GM21367 (cell line): ENCODE data around the gene ERCC5.

Source experiments
- ATAC-seq: cut with Tn5 transposase; IDR thresholded peaks from one replicate; pipeline ENCODE4 v1.9.1; 2021; ENCODE audit not compliant: unreplicated experiment

The ERCC5 gene

GRCh38 chr13:102881819-102882686 is 36.2 kb downstream of the ERCC5 start:
- ATAC-seq = no peak

DNA sequence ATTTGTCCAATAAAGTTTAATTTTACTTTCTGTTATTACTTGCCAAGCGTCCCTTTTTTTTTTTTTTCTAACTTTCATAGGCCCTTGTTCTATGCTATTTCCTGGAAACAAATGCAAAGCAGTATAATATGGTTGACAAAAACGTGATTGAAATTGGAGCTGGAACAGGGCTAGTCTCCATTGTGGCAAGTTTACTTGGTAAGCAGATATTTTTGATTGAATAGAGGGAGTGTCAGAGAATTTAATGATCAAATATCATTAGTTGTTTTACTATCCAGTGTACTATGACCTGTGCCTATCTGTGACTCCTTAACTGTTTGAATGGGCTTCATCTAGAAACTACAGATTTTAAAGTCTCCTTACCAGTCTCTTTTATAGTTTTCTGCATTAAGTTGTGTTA is 46.7 kb downstream of the ERCC5 start:
- ATAC-seq = no peak

DNA sequence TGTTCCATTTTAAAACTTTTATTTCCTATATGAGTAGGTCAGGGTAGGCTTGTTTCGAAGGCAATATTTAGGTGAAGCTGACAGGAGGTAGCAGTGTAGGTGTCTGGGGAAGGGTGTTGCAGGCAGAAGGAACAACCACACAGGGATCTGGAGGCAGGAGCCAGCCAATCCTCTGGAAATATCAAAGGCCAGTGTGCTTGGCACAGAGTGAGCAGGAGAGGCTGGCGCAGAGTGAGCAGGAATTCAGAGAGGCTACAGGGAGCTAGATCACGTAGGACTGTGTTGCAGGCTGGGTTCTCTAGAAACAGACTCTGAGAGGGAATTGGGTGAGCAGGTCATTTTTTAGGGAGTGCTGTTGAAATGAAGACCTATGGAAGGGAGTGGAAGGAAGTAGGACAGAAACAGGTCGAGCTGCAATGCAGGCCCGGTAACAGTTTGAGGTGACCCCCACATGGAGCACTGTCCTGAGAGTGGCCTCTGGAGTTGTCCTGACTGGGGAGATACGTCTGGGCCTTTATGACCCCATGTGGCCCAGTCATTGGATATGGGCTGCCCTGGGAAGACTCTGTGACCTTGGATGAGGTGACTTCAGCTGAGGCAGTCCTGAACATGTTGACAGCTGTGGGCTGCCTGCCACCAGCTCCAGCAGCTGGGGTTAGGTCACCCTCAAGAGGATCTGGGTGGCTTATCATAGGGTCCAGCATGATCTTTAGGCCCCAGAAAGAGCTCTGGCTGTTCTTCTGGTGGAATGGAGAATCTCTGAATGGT is 51.7 kb downstream of the ERCC5 start:
- no peak for ATAC-seq

- ATAC-seq = no peak
Observed at GRCh38 chr13:102900193-102900608, 54.4 kb downstream of the ERCC5 start.

GRCh38 chr13:102901056-102901455 is 55.2 kb downstream of the ERCC5 start:
- no peak for ATAC-seq

DNA sequence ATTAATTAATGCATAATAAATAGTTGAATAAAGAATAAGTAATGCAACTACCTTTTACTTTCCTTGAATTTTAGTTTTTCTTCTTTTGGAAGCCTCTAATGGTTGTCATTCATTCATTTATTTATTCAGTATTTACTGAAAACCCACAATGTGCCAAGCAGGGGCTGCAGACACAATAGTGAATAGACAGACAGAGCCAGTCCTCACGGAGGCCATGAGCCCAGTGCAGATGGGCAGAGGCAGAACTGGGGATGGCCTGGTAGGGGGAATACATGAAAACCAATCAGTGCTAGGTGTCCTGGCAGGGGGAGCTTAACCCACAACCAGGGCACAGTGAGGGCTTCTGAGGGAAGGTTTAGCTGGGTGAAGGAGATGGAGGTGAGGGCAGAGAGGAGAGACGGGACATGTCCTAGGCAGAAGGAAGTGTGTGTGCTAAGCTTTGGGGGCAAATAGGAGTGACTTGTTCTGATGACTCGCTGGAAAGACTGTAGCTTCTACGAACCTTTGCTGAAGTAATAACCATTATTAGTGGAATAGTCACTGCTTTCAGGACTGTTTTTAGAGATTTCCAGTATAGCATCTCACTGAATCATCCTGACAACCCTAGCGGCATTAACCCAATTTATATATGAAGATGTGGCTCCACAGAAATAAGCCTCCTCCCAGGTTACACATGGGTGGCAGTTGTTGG is 55.9 kb downstream of the ERCC5 start:
- ATAC-seq = no peak

GRCh38 chr13:102902789-102903347 is 57.0 kb downstream of the ERCC5 start:
- ATAC-seq = no peak

DNA sequence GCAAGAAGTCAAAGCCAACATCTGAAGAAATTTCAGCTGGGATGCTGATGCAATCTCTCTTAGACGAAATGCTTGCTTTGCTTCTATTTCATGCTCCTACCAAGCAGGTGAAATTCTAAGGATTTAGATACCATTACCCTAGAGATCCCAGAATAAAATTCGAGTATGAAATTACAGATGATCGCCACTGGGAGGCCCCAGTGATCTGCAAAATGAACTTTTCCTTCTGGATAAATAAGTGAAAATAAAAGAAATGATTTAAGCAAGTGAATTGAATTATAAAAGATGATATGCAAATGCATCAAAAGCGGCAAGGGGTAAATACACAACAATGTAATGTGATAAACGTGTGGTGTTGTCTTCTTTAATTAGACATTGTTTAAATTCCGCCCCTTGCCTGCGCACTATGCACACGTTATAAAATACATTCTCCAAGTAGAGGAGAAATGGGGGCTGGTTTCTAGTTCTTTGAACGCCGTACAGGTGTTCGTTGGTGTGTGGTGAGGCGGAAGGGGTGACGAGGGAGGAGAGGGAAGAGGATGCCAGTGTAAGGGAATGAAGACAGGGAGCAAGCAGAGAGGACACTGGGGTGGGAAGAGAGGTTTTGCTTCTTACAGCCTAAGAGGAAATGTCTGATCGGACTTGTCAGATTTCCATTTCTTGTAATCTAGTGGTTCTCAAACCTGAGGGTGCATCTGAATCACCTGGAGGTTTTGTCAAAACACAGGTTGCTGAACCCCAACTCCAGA is 58.0 kb downstream of the ERCC5 start:
- no peak for ATAC-seq

- no peak for ATAC-seq
Observed at GRCh38 chr13:102904408-102904862, 58.6 kb downstream of the ERCC5 start.

DNA sequence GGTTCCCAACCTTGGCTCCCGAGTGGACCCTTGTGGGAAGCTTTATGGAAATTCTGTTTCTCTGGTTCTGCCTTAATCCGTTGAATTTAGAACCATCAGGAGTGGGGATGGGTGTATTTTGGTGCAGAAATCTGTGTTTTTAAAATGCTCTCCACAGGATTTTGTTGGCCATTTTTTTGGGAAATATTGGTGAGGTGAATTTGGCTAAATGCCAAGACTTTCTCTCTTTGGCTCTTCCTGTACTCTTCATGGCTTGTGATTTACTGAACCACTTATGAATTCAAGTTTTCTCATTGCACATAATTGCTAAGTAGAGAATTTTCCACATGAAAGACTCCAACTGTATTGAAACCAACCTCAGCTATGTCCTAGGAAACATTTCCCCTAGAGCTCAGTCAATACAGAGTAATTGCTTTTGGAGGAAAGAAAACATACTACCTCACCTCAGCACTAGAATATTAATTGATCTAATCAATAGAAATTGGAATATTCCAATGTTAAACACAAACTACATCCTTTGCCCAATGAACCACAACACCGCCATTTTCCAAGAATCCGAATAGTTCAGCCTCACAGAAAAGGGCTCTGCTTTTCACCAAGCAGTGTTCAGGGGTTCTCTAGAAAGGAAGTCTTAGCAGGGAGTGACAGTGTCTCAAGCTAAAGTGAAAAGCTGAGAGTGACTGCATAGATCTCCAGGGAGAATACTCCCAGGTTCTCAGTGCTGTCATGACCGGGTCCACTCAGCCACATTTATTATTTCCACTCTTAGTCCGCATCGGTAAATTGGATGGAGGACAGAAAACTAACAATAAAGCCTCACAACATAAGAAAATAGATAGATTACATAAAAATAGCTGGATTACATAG is 60.3 kb downstream of the ERCC5 start:
- no peak for ATAC-seq

DNA sequence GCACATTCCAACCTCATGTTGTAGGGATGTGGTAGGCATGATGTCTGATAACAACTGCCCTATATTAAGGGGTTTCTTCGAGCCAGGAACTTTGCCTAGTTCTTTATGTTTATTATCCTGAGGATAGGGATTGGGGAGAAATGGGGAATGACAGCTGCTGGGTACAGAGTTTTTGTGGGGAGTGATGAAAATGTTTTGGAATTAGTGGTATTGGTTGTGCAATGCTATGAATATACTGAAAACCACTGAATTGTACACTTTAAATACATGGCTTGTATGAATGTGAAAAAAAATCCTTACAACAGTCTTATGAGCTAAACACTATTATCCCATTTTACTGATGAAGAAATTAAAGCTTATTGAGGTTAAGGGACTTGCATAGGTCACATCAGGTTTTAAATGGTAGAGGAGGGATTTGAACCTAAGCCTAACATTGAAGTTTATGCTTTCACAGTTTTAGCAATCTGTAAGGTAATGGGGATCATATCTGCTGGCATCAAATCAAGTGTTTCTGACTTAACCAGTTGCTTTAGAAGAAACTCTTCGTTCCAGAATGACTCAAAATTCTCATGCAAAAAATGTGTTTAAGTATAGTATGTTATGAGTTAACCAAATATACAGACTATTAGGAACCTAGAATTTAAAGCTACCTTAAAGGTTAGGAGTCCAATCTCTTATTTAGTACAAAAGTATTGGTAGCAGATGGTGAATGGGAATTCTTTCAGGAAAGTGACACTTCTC is 61.4 kb downstream of the ERCC5 start:
- ATAC-seq = no peak

- no peak for ATAC-seq
Observed at GRCh38 chr13:102907886-102908515, 62.2 kb downstream of the ERCC5 start.

DNA sequence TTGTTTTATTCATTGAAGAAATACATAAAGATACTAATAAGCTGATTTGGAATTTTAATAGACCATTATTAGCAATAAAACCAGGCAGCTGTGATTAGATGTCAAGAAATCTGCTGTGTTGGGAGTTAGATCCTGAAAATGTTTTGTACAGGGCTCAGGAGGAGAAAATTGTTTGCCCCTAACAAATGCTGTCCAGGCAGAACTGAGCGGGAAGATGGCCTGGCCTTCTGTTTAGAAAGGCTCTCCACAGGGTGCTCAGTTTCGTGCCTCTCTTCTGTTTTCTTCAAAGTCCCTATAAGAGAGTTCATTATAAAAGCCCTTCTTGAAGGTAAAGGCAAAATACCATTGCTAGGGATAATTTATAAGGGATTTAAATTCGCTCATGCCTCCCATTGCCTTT is 64.1 kb downstream of the ERCC5 start:
- no peak for ATAC-seq

GRCh38 chr13:102911336-102911735 is 65.5 kb downstream of the ERCC5 start:
- no peak for ATAC-seq

DNA sequence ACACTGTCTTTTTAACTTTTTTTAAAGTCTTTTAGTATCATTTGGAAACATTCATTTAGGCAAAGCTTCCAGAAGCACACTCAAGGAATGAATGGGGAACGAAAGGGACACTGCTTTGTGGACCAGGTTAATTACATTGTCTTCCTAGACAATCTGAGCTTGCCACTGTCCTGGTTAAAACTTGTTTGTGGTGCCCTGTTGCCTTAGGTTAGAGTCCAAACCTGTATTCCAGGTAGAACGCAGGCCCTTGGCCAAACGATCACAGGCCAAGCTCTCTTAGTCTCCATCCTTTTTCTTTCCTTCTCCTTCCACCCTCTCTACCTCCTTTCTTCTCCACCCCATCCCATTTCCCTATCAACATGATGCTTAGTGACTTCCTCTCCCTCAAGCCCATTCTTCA is 66.8 kb downstream of the ERCC5 start:
- no peak for ATAC-seq

DNA sequence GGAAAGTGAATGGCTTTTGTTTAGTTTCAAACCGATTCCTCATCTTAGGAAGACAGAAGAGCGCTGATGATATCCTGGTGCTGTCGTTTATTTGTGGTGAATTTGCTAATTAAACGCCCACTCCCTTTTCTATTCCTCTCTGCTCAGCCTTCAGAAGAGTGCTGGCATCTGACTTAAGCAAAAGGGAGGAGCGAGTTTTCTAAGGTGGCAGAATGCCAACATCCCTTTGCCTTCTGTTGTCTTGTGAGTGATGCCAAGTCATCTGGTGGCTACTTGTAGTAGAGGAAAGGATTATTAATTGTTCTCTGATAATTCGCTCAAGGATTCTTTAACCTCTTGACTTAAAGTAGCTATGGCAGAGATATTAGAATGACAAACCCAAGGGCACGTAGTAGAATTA is 68.1 kb downstream of the ERCC5 start:
- no peak for ATAC-seq

GRCh38 chr13:102914339-102914930 is 68.6 kb downstream of the ERCC5 start:
- no peak for ATAC-seq

DNA sequence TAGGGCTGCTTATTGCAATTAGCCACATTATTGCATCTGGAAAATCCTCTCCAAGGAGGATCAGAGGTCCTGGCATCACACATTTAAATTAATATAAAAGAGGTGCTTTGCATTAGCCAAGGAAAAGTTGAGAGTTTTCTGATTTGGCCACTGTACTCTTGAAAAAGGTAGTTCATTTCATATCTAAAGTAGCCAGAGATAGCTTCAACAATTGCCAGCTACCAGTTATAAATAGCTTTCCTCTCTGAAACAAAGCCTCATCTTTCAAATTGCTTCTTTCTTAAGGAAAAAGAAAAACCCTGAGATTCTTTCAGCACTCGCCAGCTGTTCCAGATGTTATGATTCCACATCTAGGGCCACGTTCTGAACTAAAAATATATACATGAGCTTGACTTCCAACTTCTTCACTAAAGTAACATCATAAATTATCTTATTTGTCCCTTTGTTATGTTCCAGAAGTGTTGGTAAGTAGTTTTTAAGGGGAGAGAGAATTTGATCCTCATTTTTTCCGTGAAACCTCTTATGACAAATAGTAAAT is 69.6 kb downstream of the ERCC5 start:
- ATAC-seq = no peak
